Loucy (cell line): ENCODE results near the gene ZNF280C.

Source experiments
- H2AFZ ChIP-seq: fragments of 200-600 bp; sonication (generic); 2 replicates; pipeline ENCODE4 v1.6.0; 2016; ENCODE audit warnings: antibody characterized with exemption, mild to moderate bottlenecking, low read length, moderate library complexity
- H3F3A ChIP-seq: fragments of 200-600 bp; 2 replicates; pipeline ENCODE4 v1.6.0; 2016; ENCODE audit warnings: antibody characterized with exemption, low read depth, mild to moderate bottlenecking
- H3K27me3 ChIP-seq: fragments of 200-600 bp; sonication (generic); 2 replicates; pipeline ENCODE4 v1.6.1; 2014; ENCODE audit warnings: low read length, mild to moderate bottlenecking; ENCODE audit not compliant: insufficient read depth, poor library complexity, severe bottlenecking
- H3K36me3 ChIP-seq: fragments of 200-600 bp; sonication (generic); 2 replicates; pipeline ENCODE4 v1.6.1; 2016; ENCODE audit warnings: low read length; ENCODE audit not compliant: insufficient read depth
- H3K4me1 ChIP-seq: fragments of 200-600 bp; sonication (generic); 2 replicates; pipeline ENCODE4 v1.5.1; 2014; ENCODE audit warnings: low read length, mild to moderate bottlenecking; ENCODE audit not compliant: insufficient read depth, poor library complexity, severe bottlenecking
- H3K4me2 ChIP-seq: fragments of 200-600 bp; sonication (generic); 2 replicates; pipeline ENCODE4 v1.6.0; 2014; ENCODE audit warnings: antibody characterized with exemption, low read length, low read depth, mild to moderate bottlenecking; ENCODE audit not compliant: poor library complexity, severe bottlenecking
- H3K4me3 ChIP-seq: fragments of 200-600 bp; sonication (generic); 2 replicates; pipeline ENCODE4 v1.5.1; 2014; ENCODE audit warnings: low read length, mild to moderate bottlenecking, mixed read lengths; ENCODE audit not compliant: poor library complexity, severe bottlenecking
- H3K79me2 ChIP-seq: fragments of 200-600 bp; sonication (generic); 2 replicates; pipeline ENCODE4 v1.6.1; 2014; ENCODE audit warnings: low read length; ENCODE audit not compliant: insufficient read depth
- H3K9ac ChIP-seq: fragments of 200-600 bp; sonication (generic); 2 replicates; pipeline ENCODE4 v1.6.0; 2014; ENCODE audit warnings: mild to moderate bottlenecking, low read depth, low read length, moderate library complexity; ENCODE audit not compliant: poor library complexity, severe bottlenecking
- H3K9me2 ChIP-seq: fragments of 200-600 bp; sonication (generic); replicated peaks from 2 replicates; pipeline ENCODE4 v1.6.1; 2016; ENCODE audit warnings: low read depth, low read length, mixed read lengths
- H3K9me3 ChIP-seq: fragments of 200-600 bp; sonication (generic); 2 replicates; pipeline ENCODE4 v1.6.1; 2014; ENCODE audit warnings: mild to moderate bottlenecking, antibody characterized with exemption, low read length, low read depth; ENCODE audit not compliant: insufficient read depth
- H4K20me1 ChIP-seq: fragments of 200-600 bp; sonication (generic); 2 replicates; pipeline ENCODE4 v1.6.0; 2014; ENCODE audit warnings: antibody characterized with exemption, low read length, mild to moderate bottlenecking; ENCODE audit not compliant: insufficient read depth, poor library complexity, severe bottlenecking
- CTCF ChIP-seq: fragments of 200-600 bp; sonication (generic); conservative IDR thresholded peaks from 2 replicates; pipeline ENCODE4 v1.5.1; 2014; ENCODE audit warnings: mild to moderate bottlenecking, antibody characterized with exemption, low read length
- EZH2phosphoT487 ChIP-seq: fragments of 200-600 bp; IDR thresholded peaks from 2 replicates; pipeline ENCODE4 v1.6.1; 2018; ENCODE audit warnings: antibody characterized with exemption, mild to moderate bottlenecking, moderate library complexity, borderline replicate concordance

ZNF280C gene

DNA sequence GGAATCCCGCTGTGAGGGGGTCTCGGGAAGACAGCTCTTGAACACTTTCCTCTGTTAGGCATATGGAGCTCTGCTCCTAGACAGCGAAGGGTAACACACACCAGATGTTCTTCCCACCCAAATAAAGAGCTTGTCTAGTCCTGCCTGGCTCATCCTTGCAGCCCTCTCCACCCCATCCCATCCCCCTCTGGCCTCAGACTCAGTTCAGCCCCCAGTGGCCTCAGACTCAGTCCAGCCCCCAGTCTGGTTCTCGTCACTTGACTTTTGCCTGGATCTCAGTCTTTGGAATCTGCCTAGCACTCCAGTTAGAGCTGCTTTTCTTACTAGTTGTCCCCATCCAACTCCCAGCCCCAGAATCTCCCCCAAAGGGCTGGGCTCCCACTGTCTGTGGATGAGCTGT, 82.0 kb downstream of the ZNF280C start:
- Histone ChIP-seq H3K9me2 (no peaks in the 10 kb centered on the region), H3K79me2 (peaks cover 2% of the 10 kb centered on the region; the same call in 1 of the 2 replicates), H3F3A (no peaks in the 10 kb centered on the region), H2AFZ (no peak overlapping the region), H3K9ac (no peak overlapping the region), H4K20me1 (no peaks in the 10 kb centered on the region), H3K4me2 (no peak overlapping the region), H3K27me3 (no peaks in the 10 kb centered on the region), H3K9me3 (no peaks in the 10 kb centered on the region), H3K4me3 (no peak overlapping the region), H3K36me3 (peaks cover 8% of the 10 kb centered on the region; the same call in 1 of the 2 replicates), H3K4me1 (no peaks in the 10 kb centered on the region)
- TF ChIP-seq CTCF (no peak), EZH2phosphoT487 (no peak)

GRCh38 chrX:130184857-130185256, 83.8 kb downstream of the ZNF280C start:
- Histone ChIP-seq H3K4me1 (peaks cover 1% of the 10 kb centered on the region), H3K36me3 (peaks cover 8% of the 10 kb centered on the region; the same call in 1 of the 2 replicates), H3F3A (no peaks in the 10 kb centered on the region), H3K4me2 (no peak overlapping the region), H2AFZ (no peak overlapping the region), H3K9ac (no peak overlapping the region), H3K9me2 (no peaks in the 10 kb centered on the region), H4K20me1 (peaks cover 3% of the 10 kb centered on the region), H3K79me2 (peaks cover 15% of the 10 kb centered on the region), H3K4me3 (no peak overlapping the region), H3K9me3 (no peaks in the 10 kb centered on the region), H3K27me3 (no peaks in the 10 kb centered on the region)
- TF ChIP-seq EZH2phosphoT487 (no peak), CTCF (no peak)

- no peak overlapping the region for H3K9ac ChIP-seq
- H3K4me1 ChIP-seq, result peaks cover 8% of the 10 kb centered on the region
- H3K4me3 ChIP-seq, result no peak overlapping the region
- H4K20me1 ChIP-seq, result peaks cover 8% of the 10 kb centered on the region
- no peaks in the 10 kb centered on the region for H3K9me2 ChIP-seq
- no peak overlapping the region for H2AFZ ChIP-seq
- no peaks in the 10 kb centered on the region for H3K9me3 ChIP-seq
- peaks cover 8% of the 10 kb centered on the region; the same call in 1 of the 2 replicates for H3K36me3 ChIP-seq
- TF ChIP-seq EZH2phosphoT487, result no peak
- no peak for TF ChIP-seq CTCF
- no peaks in the 10 kb centered on the region for H3K27me3 ChIP-seq
- no peaks in the 10 kb centered on the region for H3F3A ChIP-seq
- no peak overlapping the region for H3K4me2 ChIP-seq
- H3K79me2 ChIP-seq, result peaks cover 22% of the 10 kb centered on the region
These were observed 84.5 kb downstream of the ZNF280C start for GRCh38 chrX:130184168-130184567.
